ENCODE measurements around the gene MACROD2.

The MACROD2 gene

GRCh38 chr20:14647016-14647415 is 651.7 kb downstream of the MACROD2 start:
- no peak for DNase-seq (ENCODE audit: low spot score)

GRCh38 chr20:14649662-14650061 is 654.3 kb downstream of the MACROD2 start:
- DNase-seq (ENCODE audit: low spot score), result no peak

- DNase-seq (ENCODE audit: low spot score), result no peak
These were observed 662.1 kb downstream of the MACROD2 start for GRCh38 chr20:14657266-14658005.

GRCh38 chr20:14664101-14664500 is 668.8 kb downstream of the MACROD2 start:
- DNase-seq (ENCODE audit: low spot score), result no peak

GRCh38 chr20:14666696-14667095 is 671.4 kb downstream of the MACROD2 start:
- DNase-seq (ENCODE audit: low spot score), result no peak

GRCh38 chr20:14667226-14667625 is 671.9 kb downstream of the MACROD2 start:
- no peak for DNase-seq (ENCODE audit: low spot score)

- DNase-seq (ENCODE audit: low spot score), result no peak
These were observed 676.8 kb downstream of the MACROD2 start for GRCh38 chr20:14672066-14672465.

GRCh38 chr20:14673164-14673563 is 677.8 kb downstream of the MACROD2 start:
- DNase-seq (ENCODE audit: low spot score), result no peak

GRCh38 chr20:14677455-14677854 is 682.1 kb downstream of the MACROD2 start:
- no peak for DNase-seq (ENCODE audit: low spot score)

- DNase-seq (ENCODE audit: low spot score), result no peak
These were observed 689.9 kb downstream of the MACROD2 start for GRCh38 chr20:14685183-14685582.

- DNase-seq (ENCODE audit: low spot score), result no peak
These were observed 692.0 kb downstream of the MACROD2 start for GRCh38 chr20:14687313-14687712.

GRCh38 chr20:14688005-14688404 is 692.7 kb downstream of the MACROD2 start:
- DNase-seq (ENCODE audit: low spot score), result no peak

- DNase-seq (ENCODE audit: low spot score), result no peak
These were observed 696.7 kb downstream of the MACROD2 start for GRCh38 chr20:14691994-14692393.

GRCh38 chr20:14696478-14696877 is 701.2 kb downstream of the MACROD2 start:
- no peak for DNase-seq (ENCODE audit: low spot score)

- DNase-seq (ENCODE audit: low spot score), result no peak
These were observed 701.6 kb downstream of the MACROD2 start for GRCh38 chr20:14696937-14697336.

- no peak for DNase-seq (ENCODE audit: low spot score)
These were observed 702.8 kb downstream of the MACROD2 start for GRCh38 chr20:14698125-14698524.

- no peak for DNase-seq (ENCODE audit: low spot score)
These were observed 703.5 kb downstream of the MACROD2 start for GRCh38 chr20:14698605-14699373.

GRCh38 chr20:14700639-14700960 is 705.3 kb downstream of the MACROD2 start:
- DNase-seq (ENCODE audit: low spot score), result no peak

GRCh38 chr20:14701326-14701725 is 706.0 kb downstream of the MACROD2 start:
- DNase-seq (ENCODE audit: low spot score), result no peak

- no peak for DNase-seq (ENCODE audit: low spot score)
These were observed 711.2 kb downstream of the MACROD2 start for GRCh38 chr20:14706555-14706954.

- DNase-seq (ENCODE audit: low spot score), result no peak
These were observed 711.8 kb downstream of the MACROD2 start for GRCh38 chr20:14707026-14707680.

- DNase-seq (ENCODE audit: low spot score), result no peak
These were observed 712.7 kb downstream of the MACROD2 start for GRCh38 chr20:14707865-14708596.

Data from germinal center (tissue), 1 donor.